Eye (tissue), 1 donor: ENCODE results near the gene RALY.
A peak's percentile ranks its signal among the peaks of the same experiment; 100 is the strongest.

Experiments used
- DNase-seq: peaks from one replicate; pipeline ENCODE4 v3.0.0-alpha.2; 2015

Gene RALY

GRCh38 chr20:33990075-33990474, 3.6 kb upstream of the RALY start:
- no peak for DNase-seq

- no peak for DNase-seq
Observed at GRCh38 chr20:33991502-33991901, 2.2 kb upstream of the RALY start.

- no peak for DNase-seq
Observed at GRCh38 chr20:33992145-33992922, 1.4 kb upstream of the RALY start.

GRCh38 chr20:33992923-33993575, 662 bp upstream of the RALY start:
- peak; percentile 100 for DNase-seq

GRCh38 chr20:33994222-33994913, 657 bp downstream of the RALY start:
- DNase-seq = peak; percentile 91

- peak; percentile 37 for DNase-seq
Observed at GRCh38 chr20:33995053-33995831, 1.5 kb downstream of the RALY start.

GRCh38 chr20:33999025-33999649, 5.4 kb downstream of the RALY start:
- DNase-seq = no peak

GRCh38 chr20:34001378-34001777, 7.7 kb downstream of the RALY start:
- DNase-seq = no peak

GRCh38 chr20:34004227-34004626, 10.5 kb downstream of the RALY start:
- no peak for DNase-seq

- no peak for DNase-seq
Observed at GRCh38 chr20:34004790-34005457, 11.2 kb downstream of the RALY start.

- no peak for DNase-seq
Observed at GRCh38 chr20:34006619-34007018, 12.9 kb downstream of the RALY start.

- DNase-seq = no peak
Observed at GRCh38 chr20:34008477-34008876, 14.8 kb downstream of the RALY start.

- no peak for DNase-seq
Observed at GRCh38 chr20:34010405-34010931, 16.8 kb downstream of the RALY start.

GRCh38 chr20:34011275-34011674, 17.6 kb downstream of the RALY start:
- no peak for DNase-seq

GRCh38 chr20:34012330-34012729, 18.6 kb downstream of the RALY start:
- DNase-seq = no peak

GRCh38 chr20:34012735-34013134, 19.0 kb downstream of the RALY start:
- no peak for DNase-seq

GRCh38 chr20:34013554-34013953, 19.8 kb downstream of the RALY start:
- no peak for DNase-seq

- no peak for DNase-seq
Observed at GRCh38 chr20:34014878-34015277, 21.2 kb downstream of the RALY start.

- DNase-seq = no peak
Observed at GRCh38 chr20:34015401-34016335, 22.0 kb downstream of the RALY start.

- no peak for DNase-seq
Observed at GRCh38 chr20:34016736-34017135, 23.0 kb downstream of the RALY start.

- no peak for DNase-seq
Observed at GRCh38 chr20:34017610-34018009, 23.9 kb downstream of the RALY start.
